Measurements from ENCODE around the gene CERT1.
"Not testable (repeated sequence)": the region's sequence is repeated elsewhere in the genome, so short reads cannot be mapped to it uniquely, and the experiment has no call there.

Gene CERT1

DNA sequence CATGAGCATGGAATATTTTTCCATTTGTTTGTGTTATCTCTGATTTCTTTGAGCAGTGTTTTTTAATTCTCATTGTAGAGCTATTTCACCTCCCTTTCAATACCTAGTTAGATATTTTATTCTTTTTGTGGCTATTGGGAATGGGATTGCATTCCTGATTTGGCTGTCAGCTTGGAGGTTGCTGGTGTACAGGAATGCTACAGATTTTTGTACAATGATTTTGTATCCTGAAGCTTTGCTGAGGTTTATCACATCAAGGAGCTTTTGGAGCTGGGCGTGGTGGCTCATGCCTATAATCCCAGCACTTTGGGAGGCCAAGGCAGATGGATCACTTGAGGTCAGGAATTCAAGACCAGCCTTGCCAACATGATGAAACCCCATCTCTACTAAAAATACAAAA, 22.3 kb upstream of the CERT1 start:
- DNase-seq; H3K27ac ChIP-seq (ENCODE audit: low read length, poor library complexity, severe bottlenecking); H3K4ac ChIP-seq (ENCODE audit: low read depth in 1 of 2, low read length in 2 of 2); H2AFZ ChIP-seq (ENCODE audit: low read depth, low read length); H2BK12ac ChIP-seq (ENCODE audit: low read length in 2 of 2); H2BK5ac ChIP-seq (ENCODE audit: low read depth, low read length, poor library complexity, severe bottlenecking); H2BK120ac ChIP-seq (ENCODE audit: low read depth, low read length); H3K14ac ChIP-seq (ENCODE audit: low read length in 2 of 2); H2BK15ac ChIP-seq (ENCODE audit: low read depth, poor library complexity, severe bottlenecking); H2AK5ac ChIP-seq (ENCODE audit: low read length, severe bottlenecking); H3K4me2 ChIP-seq (ENCODE audit: low read length, poor library complexity, severe bottlenecking); H4K91ac ChIP-seq (ENCODE audit: low read length); H3K9ac ChIP-seq (ENCODE audit: low read length); H3K23ac ChIP-seq (ENCODE audit: low read length in 2 of 2); H3K18ac ChIP-seq (ENCODE audit: low read depth in 1 of 2, low read length in 2 of 2); H3K27me3 ChIP-seq (ENCODE audit: control insufficient read depth in 1 of 2, insufficient read depth in 1 of 2, low read length in 2 of 2); H3K4me3 ChIP-seq (ENCODE audit: insufficient read depth in 1 of 2, low read depth in 1 of 2, low read length in 2 of 2); H4K8ac ChIP-seq (ENCODE audit: low read length); H3K4me1 ChIP-seq (ENCODE audit: control insufficient read depth, insufficient read depth, low read depth, low read length): not testable (repeated sequence)
- H3K36me3 ChIP-seq (ENCODE audit: control insufficient read depth in 1 of 2, insufficient read depth in 2 of 2, low read depth in 1 of 2, low read length in 2 of 2): peaks cover 8 to 15% of the 10 kb centered on the region in 2 experiments
- no CpG with 5 or more reads among the region's 1 CpG for WGBS
- peaks cover 13% of the 10 kb centered on the region for H3K79me1 ChIP-seq (replicated peaks; ENCODE audit: low read length, poor library complexity, severe bottlenecking)
- peaks cover 20% of the 10 kb centered on the region for H3K9me3 ChIP-seq (ENCODE audit: control insufficient read depth, low read length)

DNA sequence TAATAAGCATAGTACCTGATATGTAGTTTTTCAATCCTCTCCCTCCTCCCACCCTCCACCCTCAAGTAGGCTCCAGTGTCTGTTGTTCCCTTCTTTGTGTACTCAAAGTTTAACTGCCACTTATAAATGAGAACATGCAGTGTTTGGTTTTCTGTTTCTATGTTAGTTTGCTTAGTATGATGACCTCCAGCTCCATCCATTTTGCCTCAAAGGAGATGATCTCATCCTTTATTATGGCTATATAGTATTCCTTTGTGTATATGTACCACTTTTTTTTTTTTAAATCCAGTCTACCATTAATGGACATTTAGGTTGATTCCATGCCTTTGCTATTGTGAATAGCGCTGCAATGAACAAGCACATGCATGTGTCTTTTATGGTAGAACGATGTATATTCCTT, 20.8 kb upstream of the CERT1 start:
- H3K4ac ChIP-seq (ENCODE audit: low read depth in 1 of 2, low read length in 2 of 2): no peak overlapping the region
- no peak overlapping the region for H3K18ac ChIP-seq (ENCODE audit: low read depth in 1 of 2, low read length in 2 of 2)
- no peak overlapping the region for H3K4me2 ChIP-seq (ENCODE audit: low read length, poor library complexity, severe bottlenecking)
- peaks cover 8 to 15% of the 10 kb centered on the region in 2 experiments for H3K36me3 ChIP-seq (ENCODE audit: control insufficient read depth in 1 of 2, insufficient read depth in 2 of 2, low read depth in 1 of 2, low read length in 2 of 2)
- H3K27ac ChIP-seq (ENCODE audit: low read length, poor library complexity, severe bottlenecking): no peak overlapping the region
- H3K14ac ChIP-seq (ENCODE audit: low read length in 2 of 2): no peak overlapping the region
- H3K79me1 ChIP-seq (replicated peaks; ENCODE audit: low read length, poor library complexity, severe bottlenecking): peaks cover 13% of the 10 kb centered on the region
- no peak overlapping the region for H2BK120ac ChIP-seq (ENCODE audit: low read depth, low read length)
- H3K9ac ChIP-seq (ENCODE audit: low read length): no peak overlapping the region
- H2AK5ac ChIP-seq (ENCODE audit: low read length, severe bottlenecking): no peak overlapping the region
- H2AFZ ChIP-seq (ENCODE audit: low read depth, low read length): no peak overlapping the region
- DNase-seq: no peak
- no peak overlapping the region for H3K4me3 ChIP-seq (ENCODE audit: insufficient read depth in 1 of 2, low read depth in 1 of 2, low read length in 2 of 2)
- H2BK15ac ChIP-seq (ENCODE audit: low read depth, poor library complexity, severe bottlenecking): no peak overlapping the region
- H3K27me3 ChIP-seq (ENCODE audit: control insufficient read depth in 1 of 2, insufficient read depth in 1 of 2, low read length in 2 of 2): no peaks in the 10 kb centered on the region
- peaks cover 6% of the 10 kb centered on the region for H3K4me1 ChIP-seq (ENCODE audit: control insufficient read depth, insufficient read depth, low read depth, low read length)
- H3K23ac ChIP-seq (ENCODE audit: low read length in 2 of 2): no peak overlapping the region
- H3K9me3 ChIP-seq (ENCODE audit: control insufficient read depth, low read length): peaks cover 20% of the 10 kb centered on the region
- H4K91ac ChIP-seq (ENCODE audit: low read length): no peak overlapping the region
- 100% methylated on average over 2 of the region's 2 CpGs for WGBS
- no peak overlapping the region for H2BK5ac ChIP-seq (ENCODE audit: low read depth, low read length, poor library complexity, severe bottlenecking)
- H4K8ac ChIP-seq (ENCODE audit: low read length): no peak overlapping the region
- no peak overlapping the region for H2BK12ac ChIP-seq (ENCODE audit: low read length in 2 of 2)

- Histone ChIP-seq H4K8ac (ENCODE audit: low read length) (no peak overlapping the region), H2BK120ac (ENCODE audit: low read depth, low read length) (no peak overlapping the region), H3K36me3 (ENCODE audit: control insufficient read depth in 1 of 2, insufficient read depth in 2 of 2, low read depth in 1 of 2, low read length in 2 of 2) (peaks cover 0 to 6% of the 10 kb centered on the region in 2 experiments), H3K27me3 (ENCODE audit: control insufficient read depth in 1 of 2, insufficient read depth in 1 of 2, low read length in 2 of 2) (no peaks in the 10 kb centered on the region), H3K18ac (ENCODE audit: low read depth in 1 of 2, low read length in 2 of 2) (no peak overlapping the region), H3K4me2 (ENCODE audit: low read length, poor library complexity, severe bottlenecking) (no peak overlapping the region), H3K4me3 (ENCODE audit: insufficient read depth in 1 of 2, low read depth in 1 of 2, low read length in 2 of 2) (no peak overlapping the region), H3K23ac (ENCODE audit: low read length in 2 of 2) (no peak overlapping the region), H2BK12ac (ENCODE audit: low read length in 2 of 2) (no peak overlapping the region), H2BK15ac (ENCODE audit: low read depth, poor library complexity, severe bottlenecking) (no peak overlapping the region), H3K9me3 (ENCODE audit: control insufficient read depth, low read length) (peaks cover 11% of the 10 kb centered on the region), H3K79me1 (replicated peaks; ENCODE audit: low read length, poor library complexity, severe bottlenecking) (peaks cover 6% of the 10 kb centered on the region), H3K4ac (ENCODE audit: low read depth in 1 of 2, low read length in 2 of 2) (no peak overlapping the region), H2AK5ac (ENCODE audit: low read length, severe bottlenecking) (no peak overlapping the region), H3K14ac (ENCODE audit: low read length in 2 of 2) (no peak overlapping the region), H4K91ac (ENCODE audit: low read length) (no peak overlapping the region), H3K9ac (ENCODE audit: low read length) (no peak overlapping the region), H2AFZ (ENCODE audit: low read depth, low read length) (no peak overlapping the region), H3K4me1 (ENCODE audit: control insufficient read depth, insufficient read depth, low read depth, low read length) (peaks cover 2% of the 10 kb centered on the region), H3K27ac (ENCODE audit: low read length, poor library complexity, severe bottlenecking) (no peak overlapping the region), H2BK5ac (ENCODE audit: low read depth, low read length, poor library complexity, severe bottlenecking) (no peak overlapping the region)
- DNase-seq: no peak
Measured at GRCh38 chr5:75529185-75529584, 17.8 kb upstream of the CERT1 start.

DNA sequence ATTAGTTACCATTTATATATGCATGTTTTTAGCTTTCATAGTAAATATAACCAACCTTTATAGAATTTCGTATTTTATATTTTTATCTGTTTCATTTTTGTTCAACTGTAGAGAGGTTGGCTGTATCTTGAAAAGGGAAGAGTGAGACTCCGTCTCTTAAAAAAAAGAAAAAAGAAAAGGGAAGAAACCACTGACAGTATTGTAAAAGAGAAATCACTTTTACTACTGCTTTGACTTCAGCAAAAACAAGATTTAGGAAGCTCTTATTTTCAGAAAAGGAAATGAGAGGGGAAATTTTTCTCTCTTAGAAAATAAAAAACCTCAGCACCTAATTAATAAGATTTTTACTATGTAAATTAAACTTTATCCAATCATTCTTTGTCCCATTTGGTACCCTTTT, 14.6 kb upstream of the CERT1 start:
- peaks cover 6% of the 10 kb centered on the region for H3K9me3 ChIP-seq (ENCODE audit: control insufficient read depth, low read length)
- no peak overlapping the region for H3K14ac ChIP-seq (ENCODE audit: low read length in 2 of 2)
- no peak overlapping the region for H3K23ac ChIP-seq (ENCODE audit: low read length in 2 of 2)

More for the DNA sequence above, 14.6 kb upstream of the CERT1 start:
- peaks cover 2% of the 10 kb centered on the region for H3K4me1 ChIP-seq (ENCODE audit: control insufficient read depth, insufficient read depth, low read depth, low read length)
- no peak overlapping the region for H2BK120ac ChIP-seq (ENCODE audit: low read depth, low read length)
- H3K27me3 ChIP-seq (ENCODE audit: control insufficient read depth in 1 of 2, insufficient read depth in 1 of 2, low read length in 2 of 2): no peaks in the 10 kb centered on the region
- H2AFZ ChIP-seq (ENCODE audit: low read depth, low read length): no peak overlapping the region
- H2BK5ac ChIP-seq (ENCODE audit: low read depth, low read length, poor library complexity, severe bottlenecking): no peak overlapping the region
- H3K18ac ChIP-seq (ENCODE audit: low read depth in 1 of 2, low read length in 2 of 2): no peak overlapping the region
- H2AK5ac ChIP-seq (ENCODE audit: low read length, severe bottlenecking): no peak overlapping the region
- no peaks in the 10 kb centered on the region for H3K36me3 ChIP-seq (ENCODE audit: control insufficient read depth in 1 of 2, insufficient read depth in 2 of 2, low read depth in 1 of 2, low read length in 2 of 2)
- no peak overlapping the region for H3K4ac ChIP-seq (ENCODE audit: low read depth in 1 of 2, low read length in 2 of 2)
- H3K9ac ChIP-seq (ENCODE audit: low read length): no peak overlapping the region
- H3K79me1 ChIP-seq (replicated peaks; ENCODE audit: low read length, poor library complexity, severe bottlenecking): peaks cover 6% of the 10 kb centered on the region
- H4K8ac ChIP-seq (ENCODE audit: low read length): no peak overlapping the region
- DNase-seq: no peak
- H2BK12ac ChIP-seq (ENCODE audit: low read length in 2 of 2): no peak overlapping the region
- no peak overlapping the region for H2BK15ac ChIP-seq (ENCODE audit: low read depth, poor library complexity, severe bottlenecking)
- no CpG with 5 or more reads among the region's 2 CpGs for WGBS
- no peak overlapping the region for H3K4me2 ChIP-seq (ENCODE audit: low read length, poor library complexity, severe bottlenecking)
- H3K27ac ChIP-seq (ENCODE audit: low read length, poor library complexity, severe bottlenecking): no peak overlapping the region
- no peak overlapping the region for H4K91ac ChIP-seq (ENCODE audit: low read length)
- no peak overlapping the region for H3K4me3 ChIP-seq (ENCODE audit: insufficient read depth in 1 of 2, low read depth in 1 of 2, low read length in 2 of 2)
